Trophoblast cell (in vitro differentiated cells and primary cell): Measurements from ENCODE around the gene OPALIN.
A peak's percentile ranks its signal among the peaks of the same experiment; 100 is the strongest.

Experiments used
- DNase-seq, 2 donors: peaks; one replicate each; pipeline ENCODE4 v3.0.0-alpha.2; 2016
- H2AFZ ChIP-seq: 2 replicates; pipeline ENCODE4 v1.6.1; 2013; ENCODE audit warnings: low read length, moderate library complexity, mild to moderate bottlenecking; ENCODE audit not compliant: insufficient read depth, poor library complexity
- H2AK5ac ChIP-seq: 2 replicates; pipeline ENCODE4 v1.6.1; 2013; ENCODE audit warnings: mild to moderate bottlenecking, low read length
- H2BK120ac ChIP-seq: 2 replicates; pipeline ENCODE4 v1.6.1; 2013; ENCODE audit warnings: low read length, mild to moderate bottlenecking, moderate library complexity; ENCODE audit not compliant: insufficient read depth, poor library complexity
- H2BK12ac ChIP-seq: 2 replicates; pipeline ENCODE4 v1.6.1; 2013; ENCODE audit warnings: mild to moderate bottlenecking, low read length, moderate library complexity
- H2BK5ac ChIP-seq: 2 replicates; pipeline ENCODE4 v1.6.1; 2013; ENCODE audit warnings: low read length, low read depth, moderate library complexity, mild to moderate bottlenecking; ENCODE audit not compliant: poor library complexity
- H3K14ac ChIP-seq: 2 replicates; pipeline ENCODE4 v1.6.1; 2013; ENCODE audit warnings: mild to moderate bottlenecking, low read length
- H3K18ac ChIP-seq: 2 replicates; pipeline ENCODE4 v1.6.1; 2013; ENCODE audit warnings: mild to moderate bottlenecking, low read length
- H3K23ac ChIP-seq: 2 replicates; pipeline ENCODE4 v1.6.1; 2013; ENCODE audit warnings: low read length
- H3K27ac ChIP-seq: 2 replicates; pipeline ENCODE4 v1.5.1; 2013; ENCODE audit warnings: low read depth, mild to moderate bottlenecking, inconsistent platforms, low read length, moderate library complexity
- H3K27me3 ChIP-seq: 2 replicates; pipeline ENCODE4 v1.6.1; 2013; ENCODE audit warnings: inconsistent platforms, mild to moderate bottlenecking, low read length, moderate library complexity; ENCODE audit not compliant: insufficient read depth
- H3K36me3 ChIP-seq, 2 experiments: 1 replicate in 1 of 2; 2 replicates in 1 of 2; pipeline ENCODE4 v1.6.1; 2013; ENCODE audit warnings: low read length in 2 of 2, mild to moderate bottlenecking in 2 of 2, moderate library complexity in 1 of 2; ENCODE audit not compliant: insufficient read depth in 2 of 2, control insufficient read depth in 1 of 2
- H3K4ac ChIP-seq: 2 replicates; pipeline ENCODE4 v1.6.1; 2013; ENCODE audit warnings: low read depth, mild to moderate bottlenecking, low read length, moderate library complexity
- H3K4me1 ChIP-seq, 2 experiments: 1 replicate in 1 of 2; 2 replicates in 1 of 2; pipeline ENCODE4 v1.6.1; 2013; ENCODE audit warnings: low read length in 2 of 2, mild to moderate bottlenecking in 2 of 2, moderate library complexity in 1 of 2; ENCODE audit not compliant: insufficient read depth in 2 of 2, control insufficient read depth in 1 of 2
- H3K4me2 ChIP-seq: 2 replicates; pipeline ENCODE4 v1.6.1; 2013; ENCODE audit warnings: inconsistent platforms, mild to moderate bottlenecking, low read length, moderate library complexity
- H3K4me3 ChIP-seq: 2 replicates; pipeline ENCODE4 v1.5.1; 2013; ENCODE audit warnings: mild to moderate bottlenecking, low read depth, low read length, inconsistent platforms
- H3K79me1 ChIP-seq: one replicate; pipeline ENCODE4 v1.6.1; 2013; ENCODE audit warnings: low read length
- H3K79me2 ChIP-seq: 2 replicates; pipeline ENCODE4 v1.6.1; 2013; ENCODE audit warnings: low read length, mild to moderate bottlenecking; ENCODE audit not compliant: control insufficient read depth, insufficient read depth, poor library complexity
- H3K9ac ChIP-seq: 2 replicates; pipeline ENCODE4 v1.6.1; 2013; ENCODE audit warnings: mild to moderate bottlenecking, low read length
- H3K9me3 ChIP-seq: 2 replicates; pipeline ENCODE4 v1.6.1; 2013; ENCODE audit warnings: low read depth, mild to moderate bottlenecking, control low read depth, inconsistent platforms, low read length; ENCODE audit not compliant: insufficient read depth
- H4K12ac ChIP-seq: 2 replicates; pipeline ENCODE4 v1.6.1; 2013; ENCODE audit warnings: low read depth, mild to moderate bottlenecking, low read length, moderate library complexity
- H4K8ac ChIP-seq: 2 replicates; pipeline ENCODE4 v1.6.1; 2013; ENCODE audit warnings: low read depth, mild to moderate bottlenecking, low read length, moderate library complexity
- H4K91ac ChIP-seq: one replicate; pipeline ENCODE4 v1.6.1; 2013; ENCODE audit warnings: low read depth, mild to moderate bottlenecking, low read length, moderate library complexity
- WGBS: extraction: QIAGEN DNeasy Blood & Tissue Kit; methylation state at CpG from one replicate; pipeline ENCODE4 v1.1.7; 2013; ENCODE audit warnings: missing lambda C conversion rate; ENCODE audit not compliant: insufficient read length, insufficient coverage; ENCODE audit errors: extremely low coverage; 5-methylcytosine and 5-hydroxymethylcytosine counted together

The OPALIN gene

DNA sequence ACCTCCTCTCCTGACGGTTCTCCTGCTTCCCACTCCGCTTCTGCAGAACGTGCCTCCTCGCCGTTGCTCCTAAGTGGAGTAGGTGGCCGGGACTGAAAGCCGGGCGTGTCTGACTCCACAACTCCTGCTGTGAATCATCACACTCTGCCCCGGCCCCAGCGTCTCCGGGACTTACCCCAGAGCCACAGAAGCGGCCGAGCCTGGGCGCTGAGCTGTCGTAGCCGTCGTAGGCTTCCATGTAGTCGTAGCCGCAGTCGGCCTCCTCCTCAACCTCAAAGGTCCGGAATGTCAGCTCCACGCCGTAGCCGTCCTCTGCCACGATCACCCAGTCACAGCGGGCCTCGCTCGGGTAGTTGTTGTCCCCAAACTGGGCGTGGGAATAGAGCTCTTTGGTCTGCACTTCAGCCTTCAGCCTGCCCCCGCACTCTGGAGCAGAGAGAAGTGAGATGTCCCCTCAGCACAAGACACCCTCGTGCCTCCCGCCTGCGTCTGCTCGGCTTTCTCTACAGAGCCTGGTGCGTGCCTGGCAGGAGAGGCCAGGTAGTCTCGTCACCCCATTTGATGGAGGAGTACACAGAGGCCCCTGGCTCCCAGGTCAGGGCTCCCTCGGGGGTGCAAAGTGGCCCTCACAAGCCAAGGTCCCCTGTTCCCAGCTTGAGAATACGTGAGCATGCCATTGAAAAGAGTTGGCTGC is 11.2 kb upstream of the OPALIN start:
- H2BK12ac ChIP-seq: no peak overlapping the region
- WGBS: no CpG with 5 or more reads among the region's 38 CpGs
- H2AFZ ChIP-seq: no peak overlapping the region
- H4K12ac ChIP-seq: no peak overlapping the region
- H3K4me2 ChIP-seq: no peak overlapping the region
- H3K4me3 ChIP-seq: no peak overlapping the region
- no peak overlapping the region for H3K23ac ChIP-seq
- H2AK5ac ChIP-seq: no peak overlapping the region
- no peaks in the 10 kb centered on the region for H3K27me3 ChIP-seq
- no peak overlapping the region for H3K14ac ChIP-seq
- no peak overlapping the region for H4K91ac ChIP-seq
- no peak overlapping the region for H3K9ac ChIP-seq
- peak; percentile 79 to 82 for DNase-seq
- H3K18ac ChIP-seq: no peak overlapping the region
- H4K8ac ChIP-seq: no peak overlapping the region
- no peak overlapping the region for H2BK120ac ChIP-seq
- H2BK5ac ChIP-seq: no peak overlapping the region
- H3K4me1 ChIP-seq: peaks cover 3 to 4% of the 10 kb centered on the region in 2 experiments
- H3K9me3 ChIP-seq: peaks cover 2% of the 10 kb centered on the region
- H3K36me3 ChIP-seq: no peaks in the 10 kb centered on the region
- H3K27ac ChIP-seq: no peak overlapping the region
- H3K79me2 ChIP-seq: no peaks in the 10 kb centered on the region
- H3K79me1 ChIP-seq: peaks cover 2% of the 10 kb centered on the region
- no peak overlapping the region for H3K4ac ChIP-seq

DNA sequence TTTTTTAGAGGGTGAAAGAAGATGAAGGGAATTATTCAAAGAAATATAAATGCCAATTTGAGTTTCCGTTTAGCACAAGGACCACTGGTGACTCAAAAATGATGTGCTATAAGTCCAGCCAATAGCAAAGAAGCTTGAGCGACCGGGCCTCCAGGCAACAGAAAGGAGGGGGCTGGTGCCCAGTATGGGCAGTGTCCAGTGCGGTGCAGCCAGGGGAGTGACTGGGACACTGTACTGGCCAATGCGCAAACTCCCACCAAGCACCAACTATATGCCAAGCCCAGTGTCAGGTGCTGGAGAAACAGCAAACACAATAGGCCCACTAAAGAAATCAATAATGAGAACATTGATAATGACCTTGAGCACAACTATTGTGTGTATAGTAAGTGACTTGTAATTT is 10.2 kb upstream of the OPALIN start:
- Histone ChIP-seq H3K9ac (no peak overlapping the region), H3K14ac (no peak overlapping the region), H2BK120ac (no peak overlapping the region), H3K23ac (no peak overlapping the region), H2BK12ac (no peak overlapping the region), H4K12ac (no peak overlapping the region), H3K79me1 (peaks cover 2% of the 10 kb centered on the region), H3K36me3 (no peaks in the 10 kb centered on the region), H3K4me2 (no peak overlapping the region), H3K79me2 (no peaks in the 10 kb centered on the region), H4K8ac (no peak overlapping the region), H3K4me3 (no peak overlapping the region), H3K27me3 (no peaks in the 10 kb centered on the region), H2BK5ac (no peak overlapping the region), H2AFZ (no peak overlapping the region), H4K91ac (no peak overlapping the region), H3K27ac (no peak overlapping the region), H3K4ac (no peak overlapping the region), H2AK5ac (no peak overlapping the region), H3K9me3 (peaks cover 2% of the 10 kb centered on the region), H3K4me1 (peaks cover 2% of the 10 kb centered on the region in 2 experiments), H3K18ac (no peak overlapping the region)
- WGBS: no CpG with 5 or more reads among the region's 5 CpGs
- DNase-seq: no peak

DNA sequence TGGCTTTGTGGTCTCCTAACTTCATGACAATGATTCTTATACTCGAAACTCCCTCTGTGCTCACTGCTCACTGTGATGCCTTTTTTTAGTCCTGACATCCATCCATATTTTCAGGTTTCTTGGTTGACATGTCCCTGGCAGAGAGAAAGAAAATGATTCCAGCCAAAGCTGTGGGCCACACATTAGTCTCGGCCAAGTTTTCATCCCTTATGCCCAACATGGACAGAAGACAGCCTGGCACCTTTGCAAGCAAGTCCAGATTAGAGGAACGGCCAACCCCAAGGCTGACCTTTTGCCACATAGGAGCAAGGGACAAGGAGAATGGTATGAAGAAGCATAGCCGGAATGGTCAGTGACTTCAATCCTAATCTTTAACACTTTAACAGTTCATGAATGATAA is 8.7 kb upstream of the OPALIN start:
- H3K27ac ChIP-seq: no peak overlapping the region
- H3K9ac ChIP-seq: no peak overlapping the region
- no peak for DNase-seq
- peaks cover 2% of the 10 kb centered on the region in 2 experiments for H3K4me1 ChIP-seq
- no peak overlapping the region for H3K18ac ChIP-seq
- no peak overlapping the region for H3K4me2 ChIP-seq
- H3K27me3 ChIP-seq: no peaks in the 10 kb centered on the region
- no peaks in the 10 kb centered on the region for H3K36me3 ChIP-seq
- H3K4me3 ChIP-seq: no peak overlapping the region
- peaks cover 2% of the 10 kb centered on the region for H3K79me1 ChIP-seq
- H3K9me3 ChIP-seq: peaks cover 2% of the 10 kb centered on the region
- no peak overlapping the region for H2BK120ac ChIP-seq
- H2AK5ac ChIP-seq: no peak overlapping the region
- H2BK5ac ChIP-seq: no peak overlapping the region
- no peak overlapping the region for H3K23ac ChIP-seq
- WGBS: no CpG with 5 or more reads among the region's 4 CpGs
- H2AFZ ChIP-seq: no peak overlapping the region
- no peak overlapping the region for H4K91ac ChIP-seq
- no peak overlapping the region for H2BK12ac ChIP-seq
- no peaks in the 10 kb centered on the region for H3K79me2 ChIP-seq
- H4K12ac ChIP-seq: no peak overlapping the region
- no peak overlapping the region for H4K8ac ChIP-seq
- no peak overlapping the region for H3K14ac ChIP-seq
- H3K4ac ChIP-seq: no peak overlapping the region

DNA sequence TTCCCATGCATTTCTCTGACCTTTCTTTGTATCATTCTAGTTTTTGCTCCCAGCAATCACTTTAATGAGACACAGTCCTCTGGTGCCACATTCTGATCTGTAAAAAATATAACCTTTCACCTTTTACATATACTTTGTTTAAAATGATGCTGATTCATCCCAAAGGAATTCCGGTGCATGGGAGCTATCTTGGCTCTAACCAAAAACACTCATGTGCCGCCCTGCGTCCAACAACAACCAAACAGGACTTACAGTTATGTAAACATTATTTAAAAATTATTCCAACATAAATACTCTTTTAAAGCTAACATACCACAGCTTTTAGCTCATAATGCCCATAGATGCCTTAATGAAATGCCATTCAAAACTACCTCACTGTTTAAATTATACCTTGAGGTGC is 7.7 kb upstream of the OPALIN start:
- Histone ChIP-seq H3K79me1 (peaks cover 2% of the 10 kb centered on the region), H2AFZ (no peak overlapping the region), H3K4me2 (no peak overlapping the region), H4K12ac (no peak overlapping the region), H3K18ac (no peak overlapping the region), H3K79me2 (no peaks in the 10 kb centered on the region), H3K4me1 (peaks cover 2% of the 10 kb centered on the region in 2 experiments), H3K27me3 (no peaks in the 10 kb centered on the region), H3K4ac (no peak overlapping the region), H4K8ac (no peak overlapping the region), H4K91ac (no peak overlapping the region), H3K9ac (no peak overlapping the region), H2BK12ac (no peak overlapping the region), H2AK5ac (no peak overlapping the region), H3K36me3 (no peaks in the 10 kb centered on the region), H3K23ac (no peak overlapping the region), H3K9me3 (peaks cover 2% of the 10 kb centered on the region), H2BK120ac (no peak overlapping the region), H3K4me3 (no peak overlapping the region), H3K27ac (no peak overlapping the region), H3K14ac (no peak overlapping the region), H2BK5ac (no peak overlapping the region)
- WGBS: no CpG with 5 or more reads among the region's 3 CpGs
- peak in 1 of 2 donors; percentile 47 for DNase-seq
